Adrenal gland (tissue), 5 donors: Measurements from ENCODE around the gene KMT2E.

ENCODE experiments used
- POLR2A ChIP-seq, 2 donors: fragments of 450-650 bp; IDR thresholded peaks; one replicate each; pipeline ENCODE4 v1.6.1; 2017; ENCODE audit warnings: antibody characterized with exemption in 2 of 2, mild to moderate bottlenecking in 2 of 2, moderate library complexity in 1 of 2
- TF ChIP-seq, protein P1 (sequence below), 6 experiments: fragments of 450-650 bp in 4 of 6; fragments of 200-600 bp in 2 of 6; sonication (generic) in 1 of 6; IDR thresholded peaks; 1 replicate in 5 of 6; 2 replicates in 1 of 6; pipeline versions ENCODE4 v1.5.1 to v1.8.0; 2016 to 2021; ENCODE audit warnings: antibody characterized with exemption in 6 of 6, mild to moderate bottlenecking in 2 of 6, moderate library complexity in 1 of 6
- donor health status: DM: no; HTN: no; CAD: no.

DNA sequence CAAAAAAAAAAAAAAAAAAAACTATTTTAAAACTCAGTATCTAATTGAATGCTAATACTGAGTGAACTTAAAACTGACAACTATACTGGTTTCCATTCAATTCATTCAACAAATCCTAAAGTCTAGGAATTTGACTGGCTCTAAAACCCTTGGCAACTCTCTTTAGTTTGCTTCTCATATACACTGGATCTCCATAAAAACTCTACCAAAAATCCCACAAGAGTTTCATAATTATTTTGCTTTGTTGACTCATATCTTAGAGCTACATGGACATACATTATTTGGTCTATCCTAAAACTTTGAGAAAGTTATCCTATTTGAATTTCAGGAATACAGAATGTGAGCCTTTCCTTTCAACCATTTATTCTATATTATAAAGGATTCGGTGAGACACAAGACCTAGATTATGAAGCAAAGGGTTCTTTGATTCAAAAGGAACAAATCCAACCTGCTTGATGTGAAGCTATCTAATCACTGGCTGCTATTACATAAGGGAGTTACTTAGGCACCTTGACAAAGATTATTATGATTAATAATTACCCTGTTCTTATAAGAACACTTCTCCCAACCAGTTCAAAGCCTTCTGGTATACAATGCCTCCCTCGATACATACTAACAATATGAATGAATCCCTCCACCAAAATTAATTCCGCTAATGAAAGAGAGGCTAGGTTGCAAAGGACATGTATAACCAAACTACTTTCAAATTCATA, 15.8 kb upstream of the KMT2E start:
- TF ChIP-seq, protein P1, sequence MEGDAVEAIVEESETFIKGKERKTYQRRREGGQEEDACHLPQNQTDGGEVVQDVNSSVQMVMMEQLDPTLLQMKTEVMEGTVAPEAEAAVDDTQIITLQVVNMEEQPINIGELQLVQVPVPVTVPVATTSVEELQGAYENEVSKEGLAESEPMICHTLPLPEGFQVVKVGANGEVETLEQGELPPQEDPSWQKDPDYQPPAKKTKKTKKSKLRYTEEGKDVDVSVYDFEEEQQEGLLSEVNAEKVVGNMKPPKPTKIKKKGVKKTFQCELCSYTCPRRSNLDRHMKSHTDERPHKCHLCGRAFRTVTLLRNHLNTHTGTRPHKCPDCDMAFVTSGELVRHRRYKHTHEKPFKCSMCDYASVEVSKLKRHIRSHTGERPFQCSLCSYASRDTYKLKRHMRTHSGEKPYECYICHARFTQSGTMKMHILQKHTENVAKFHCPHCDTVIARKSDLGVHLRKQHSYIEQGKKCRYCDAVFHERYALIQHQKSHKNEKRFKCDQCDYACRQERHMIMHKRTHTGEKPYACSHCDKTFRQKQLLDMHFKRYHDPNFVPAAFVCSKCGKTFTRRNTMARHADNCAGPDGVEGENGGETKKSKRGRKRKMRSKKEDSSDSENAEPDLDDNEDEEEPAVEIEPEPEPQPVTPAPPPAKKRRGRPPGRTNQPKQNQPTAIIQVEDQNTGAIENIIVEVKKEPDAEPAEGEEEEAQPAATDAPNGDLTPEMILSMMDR (IDR thresholded peaks at IDR 0.05) = no peak
- TF ChIP-seq POLR2A (IDR thresholded peaks at IDR 0.05) = no peak
